Middle frontal gyrus (tissue), 1 donor: ENCODE measurements around the gene FBL.
A peak's percentile ranks its signal among the peaks of the same experiment; 100 is the strongest.
"Not testable (repeated sequence)": the region's sequence is repeated elsewhere in the genome, so short reads cannot be mapped to it uniquely, and the experiment has no call there.

ENCODE experiments used
- DNase-seq: peaks from one replicate; pipeline ENCODE4 v3.0.0-alpha.2; 2015; ENCODE audit warnings: low spot score; ENCODE audit errors: extremely low spot score

The FBL gene

DNA sequence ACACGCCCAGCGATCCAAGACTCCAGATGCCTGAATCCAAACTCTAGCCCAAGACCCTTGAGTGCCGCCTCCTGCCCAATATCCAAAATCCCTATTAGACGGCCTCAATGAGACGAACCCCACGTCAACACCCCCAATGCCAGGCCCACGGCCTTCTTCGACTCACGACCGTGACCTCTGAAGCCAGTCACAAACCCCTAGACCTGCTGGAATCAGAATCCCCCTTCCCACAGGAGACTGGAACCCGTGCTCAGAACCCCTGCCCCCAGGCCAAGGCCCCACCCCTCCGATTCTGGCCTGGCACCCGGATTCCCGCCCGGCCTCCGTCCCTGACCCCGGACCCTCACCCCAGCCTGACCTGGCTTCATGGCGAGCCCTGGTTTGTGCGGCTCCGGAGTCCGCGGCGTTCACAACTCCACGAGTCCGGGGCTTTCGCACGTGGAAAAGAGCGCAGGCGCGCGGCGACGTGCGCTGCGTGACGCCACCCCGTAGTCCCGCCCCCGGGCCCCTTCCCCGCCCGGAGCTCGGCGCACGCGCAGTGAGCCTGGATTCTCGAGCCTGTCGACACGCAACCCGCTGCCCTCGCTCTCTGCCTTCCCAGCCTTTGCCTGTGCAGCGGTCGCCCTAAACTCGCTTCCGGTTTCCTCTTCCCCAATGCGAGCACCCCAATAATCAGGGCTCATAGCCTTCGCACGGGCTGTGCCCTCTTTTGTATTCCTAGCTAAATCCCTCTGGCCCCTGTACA is at the start of gene FBL:
TSS of gene FBL (minus strand) at position 447 of the 745 bp plus-strand sequence. CDS start at position 368, 79 bp downstream.
- DNase-seq, result peak; percentile 92

- not testable (repeated sequence) for DNase-seq
These were observed 48.9 kb upstream of the FBL start for GRCh38 chr19:39895096-39895495.

DNA sequence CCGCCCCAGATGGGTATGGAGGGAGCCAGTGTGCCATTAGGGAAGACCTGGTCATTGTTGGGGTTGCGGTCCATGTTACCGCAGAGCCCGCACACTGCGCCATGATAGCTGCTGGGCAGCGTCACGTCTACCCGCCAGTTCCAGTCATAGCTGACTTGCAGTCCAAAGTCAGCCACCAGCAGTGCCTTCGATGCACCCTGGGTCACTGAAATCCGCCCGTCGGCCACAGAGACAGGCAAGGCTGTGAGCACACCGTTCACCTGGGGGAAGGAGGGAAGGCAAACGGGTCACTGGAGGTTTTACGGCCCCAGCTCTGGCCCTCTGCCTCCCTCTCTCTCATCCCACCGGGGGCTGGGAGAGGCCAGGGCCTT is 48.0 kb upstream of the FBL start:
- DNase-seq, result not testable (repeated sequence)

DNA sequence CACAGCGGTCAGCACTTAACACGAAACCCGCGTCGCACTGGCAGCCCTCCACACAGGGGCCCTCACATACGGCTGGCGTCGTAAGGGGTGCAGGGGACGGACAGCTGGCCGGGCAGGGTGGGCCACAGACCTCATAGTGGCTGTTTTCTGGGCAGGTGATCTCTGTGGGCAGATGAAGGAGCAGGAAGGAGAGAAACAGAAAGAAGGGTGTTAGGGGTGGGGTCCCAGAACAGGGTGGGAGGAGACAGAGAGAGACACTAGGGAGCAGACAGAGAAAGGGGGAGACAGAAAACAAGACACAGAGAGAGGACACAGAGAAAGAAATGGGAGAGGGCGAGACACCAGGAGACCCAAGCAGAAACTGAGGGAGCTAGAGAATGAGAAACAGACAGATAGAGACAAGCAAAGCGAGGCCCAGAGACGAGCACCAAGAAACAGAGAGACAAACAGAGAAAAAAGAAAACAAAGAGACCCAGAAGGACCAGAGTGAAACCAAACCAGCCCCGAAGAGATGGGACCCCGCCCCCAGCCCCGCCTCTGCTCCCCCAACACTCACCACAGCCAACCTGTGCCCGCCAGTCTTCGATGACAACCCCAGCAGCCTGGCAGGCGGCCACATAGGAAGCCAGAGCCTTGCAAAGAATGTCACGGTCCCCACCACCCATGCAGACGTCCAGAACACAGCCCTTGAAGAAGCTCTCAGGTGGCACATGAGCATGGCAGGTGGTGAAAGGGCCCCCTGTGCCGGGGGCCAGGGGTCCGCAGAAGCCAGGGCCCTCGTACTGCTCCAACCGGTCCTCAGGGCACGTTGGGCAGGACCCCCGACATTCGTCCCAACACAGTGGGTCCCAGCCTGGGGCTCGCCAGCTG is 47.4 kb upstream of the FBL start:
- not testable (repeated sequence) for DNase-seq

- DNase-seq, result not testable (repeated sequence)
These were observed 46.3 kb upstream of the FBL start for GRCh38 chr19:39892506-39892902.

- DNase-seq, result not testable (repeated sequence)
These were observed 45.7 kb upstream of the FBL start for GRCh38 chr19:39891660-39892505.

GRCh38 chr19:39890755-39891551 is 44.8 kb upstream of the FBL start:
- DNase-seq, result no peak

- DNase-seq, result not testable (repeated sequence)
These were observed 43.9 kb upstream of the FBL start for GRCh38 chr19:39889872-39890754.

DNA sequence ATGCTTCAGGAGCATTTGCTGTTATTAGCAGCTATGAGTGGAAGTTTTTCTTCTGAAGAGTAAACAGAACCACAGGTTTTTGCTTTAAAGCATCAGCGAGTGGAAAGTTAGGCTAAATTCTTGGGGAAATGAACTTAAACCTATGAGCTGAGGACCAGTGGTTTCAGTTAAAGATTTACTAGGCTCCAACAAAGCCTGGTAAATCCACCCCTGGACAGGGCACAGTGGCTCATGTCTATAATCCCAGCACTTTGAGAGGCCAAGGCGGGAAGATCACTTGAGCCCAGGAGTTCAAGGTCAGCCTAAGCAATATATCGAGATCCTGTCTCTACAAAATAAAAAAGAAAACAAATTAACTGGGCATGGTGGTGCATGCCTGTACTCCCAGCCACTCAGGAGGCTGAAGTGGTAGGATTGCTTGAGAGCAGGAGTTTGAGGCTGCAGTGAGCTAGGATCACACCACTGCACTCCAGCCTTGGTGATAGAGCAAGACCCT is 41.3 kb upstream of the FBL start:
- DNase-seq, result not testable (repeated sequence)

GRCh38 chr19:39885821-39886554 is 39.8 kb upstream of the FBL start:
- DNase-seq, result not testable (repeated sequence)

DNA sequence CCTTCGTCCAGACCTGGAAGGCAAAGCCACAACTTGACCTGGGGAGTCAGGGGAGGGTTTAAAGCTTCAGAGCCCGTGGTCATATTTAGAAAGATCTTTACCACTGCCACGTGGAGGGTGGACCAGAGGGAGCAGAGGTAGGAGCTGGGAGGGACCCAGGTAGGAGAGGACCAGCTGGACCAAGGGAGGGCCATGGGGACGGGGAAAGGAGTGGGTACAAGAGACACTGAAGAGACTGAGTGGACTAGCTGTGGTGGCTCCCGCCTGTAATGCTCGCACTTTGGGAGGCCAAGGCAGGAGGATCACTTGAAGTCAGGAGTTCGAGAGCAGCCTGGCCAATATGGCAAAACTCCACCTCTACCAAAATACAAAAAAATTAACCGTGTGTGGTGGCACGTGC is 38.5 kb upstream of the FBL start:
- not testable (repeated sequence) for DNase-seq

DNA sequence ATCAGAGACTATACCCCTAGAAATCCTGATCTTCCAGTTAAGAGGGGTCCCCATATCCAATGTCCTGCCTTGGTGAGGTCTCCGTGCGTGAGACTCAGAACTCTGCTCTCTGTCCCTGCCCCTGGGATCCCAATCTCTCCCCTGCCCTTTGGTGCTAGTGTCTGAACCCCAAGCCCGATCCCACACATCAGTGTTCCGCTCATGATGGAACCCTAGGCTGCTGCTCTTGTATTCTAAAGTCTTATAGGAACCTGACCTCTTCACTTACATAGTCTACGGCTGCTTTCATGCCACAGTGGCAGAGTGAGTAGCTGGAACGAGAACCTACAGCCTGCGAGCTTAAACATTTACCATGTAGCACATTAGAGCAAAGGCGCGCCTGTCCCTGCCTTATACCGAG is 36.5 kb upstream of the FBL start:
- not testable (repeated sequence) for DNase-seq

DNA sequence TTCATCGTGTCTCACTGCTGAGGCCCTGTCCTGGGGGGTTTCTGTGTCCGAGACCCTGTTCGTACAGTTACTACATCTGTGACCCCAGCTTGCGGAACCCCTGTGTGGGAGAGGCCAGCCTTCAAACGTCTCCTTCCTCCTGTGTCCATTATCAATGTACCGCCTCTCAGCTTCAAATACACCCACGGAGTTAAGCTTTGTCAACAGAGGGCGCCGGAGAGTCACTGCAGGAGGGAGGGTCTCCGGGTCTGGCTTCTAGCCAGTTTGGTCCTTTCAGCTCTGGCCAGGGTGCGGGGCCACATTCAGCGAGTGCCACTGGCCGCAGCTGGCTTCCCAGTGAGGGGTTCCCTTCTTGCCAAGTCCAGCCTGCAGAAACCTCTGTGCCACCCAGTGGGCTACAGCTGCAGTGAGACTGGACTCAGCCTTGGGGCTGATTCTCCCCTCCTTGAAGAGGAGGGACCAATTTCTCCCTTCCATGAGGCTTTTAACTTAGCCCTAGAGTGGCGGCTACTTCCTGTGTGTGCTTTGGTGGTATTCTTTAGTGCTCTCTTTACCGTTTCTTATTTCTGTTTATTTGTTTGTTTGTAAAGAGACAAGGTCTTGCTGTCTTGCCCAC is 35.4 kb upstream of the FBL start:
- DNase-seq, result not testable (repeated sequence)

DNA sequence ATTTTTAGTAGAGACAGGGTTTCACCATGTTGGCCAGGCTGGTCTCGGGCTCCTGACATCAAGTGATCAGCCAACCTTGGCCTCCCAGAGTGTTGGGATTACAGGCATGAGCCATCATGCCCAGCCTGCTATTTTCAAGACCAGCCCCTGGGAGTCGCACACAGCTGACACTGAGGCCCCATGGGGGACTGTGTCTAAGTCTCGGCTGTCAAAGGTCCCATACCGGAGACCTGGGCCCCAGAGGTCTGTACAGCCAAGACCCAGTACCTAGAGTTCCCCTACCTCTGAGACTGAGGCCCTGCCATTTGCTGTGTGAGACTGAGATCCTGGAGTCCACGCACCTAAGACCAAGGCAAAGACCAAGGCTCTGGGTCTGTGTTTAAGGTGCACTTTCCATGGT is 34.1 kb upstream of the FBL start:
- not testable (repeated sequence) for DNase-seq

DNA sequence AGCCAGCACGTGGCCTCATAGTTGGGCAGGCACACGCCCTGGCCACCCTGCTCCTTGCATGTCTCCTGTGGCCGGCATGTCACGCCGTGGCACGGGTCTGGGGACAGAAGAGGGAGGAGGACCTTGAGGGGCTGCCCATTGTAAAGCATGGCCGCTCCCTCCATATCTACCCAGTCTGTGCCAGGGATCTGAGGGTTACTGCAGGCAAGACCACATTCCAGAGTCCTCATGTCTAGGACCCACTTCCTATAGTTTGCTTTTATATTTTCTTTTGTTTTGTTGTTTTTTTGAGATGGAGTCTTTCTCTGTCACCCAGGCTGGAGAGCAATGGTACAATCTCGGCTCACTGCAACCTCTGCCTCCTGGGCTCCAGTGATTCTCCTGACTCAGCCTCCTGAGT is 33.6 kb upstream of the FBL start:
- DNase-seq, result not testable (repeated sequence)

GRCh38 chr19:39878866-39879265 is 32.7 kb upstream of the FBL start:
- not testable (repeated sequence) for DNase-seq

GRCh38 chr19:39878398-39878797 is 32.2 kb upstream of the FBL start:
- no peak for DNase-seq

- DNase-seq, result not testable (repeated sequence)
These were observed 31.8 kb upstream of the FBL start for GRCh38 chr19:39877982-39878381.
